GM18951 (cell line): ENCODE data around the gene UBAC1.

Experiments
- POLR2A ChIP-seq: IDR thresholded peaks from 4 replicates; pipeline ENCODE4 v1.6.1; 2011; ENCODE audit warnings: mild to moderate bottlenecking; ENCODE audit not compliant: insufficient read length, insufficient read depth; ENCODE audit errors: extremely low read depth
- in situ Hi-C: fragments of 300-500 bp; cut with MboI; formaldehyde crosslinking; loops from one replicate; pipeline ENCODE4 v1.12.0; 2022; ENCODE audit warnings: low sequenced_read_pairs, mixed read lengths, inconsistent platforms; ENCODE audit not compliant: unreplicated experiment

The UBAC1 gene

DNA sequence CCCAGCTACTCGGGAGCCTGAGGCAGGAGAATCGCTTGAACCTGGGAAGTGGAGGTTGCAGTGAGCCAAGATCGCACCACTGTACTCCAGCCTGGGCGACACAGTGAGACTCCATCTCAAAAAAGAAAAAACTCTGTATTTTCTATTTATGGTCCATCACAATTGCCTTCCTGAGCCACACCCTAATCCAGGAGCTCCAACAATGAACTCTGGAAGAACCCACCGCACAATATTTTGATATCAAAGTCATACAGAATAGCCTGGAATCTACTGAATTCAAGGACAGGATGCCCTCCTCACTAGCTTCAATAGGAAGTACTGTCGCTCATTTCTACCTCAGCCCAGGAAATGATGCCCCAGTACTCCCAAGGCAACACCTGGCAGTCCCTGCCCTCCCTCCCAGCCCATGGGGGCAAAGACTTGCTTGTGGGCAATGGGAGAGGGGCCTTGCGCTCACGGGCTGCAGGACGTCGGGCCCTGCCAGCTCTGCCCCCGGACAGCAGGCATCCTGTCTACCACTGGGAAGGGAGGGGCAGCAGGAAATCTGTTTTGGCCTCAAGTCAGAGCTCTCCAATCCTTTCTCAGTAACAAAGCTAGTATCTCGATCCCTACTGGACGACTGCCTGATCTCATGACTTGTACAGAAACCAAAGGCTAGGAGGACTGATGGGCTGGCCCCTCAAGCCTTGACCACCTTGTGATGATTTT, 19.7 kb downstream of the UBAC1 start:
- TF ChIP-seq POLR2A = no peak
- in situ Hi-C loops = no loop called here

DNA sequence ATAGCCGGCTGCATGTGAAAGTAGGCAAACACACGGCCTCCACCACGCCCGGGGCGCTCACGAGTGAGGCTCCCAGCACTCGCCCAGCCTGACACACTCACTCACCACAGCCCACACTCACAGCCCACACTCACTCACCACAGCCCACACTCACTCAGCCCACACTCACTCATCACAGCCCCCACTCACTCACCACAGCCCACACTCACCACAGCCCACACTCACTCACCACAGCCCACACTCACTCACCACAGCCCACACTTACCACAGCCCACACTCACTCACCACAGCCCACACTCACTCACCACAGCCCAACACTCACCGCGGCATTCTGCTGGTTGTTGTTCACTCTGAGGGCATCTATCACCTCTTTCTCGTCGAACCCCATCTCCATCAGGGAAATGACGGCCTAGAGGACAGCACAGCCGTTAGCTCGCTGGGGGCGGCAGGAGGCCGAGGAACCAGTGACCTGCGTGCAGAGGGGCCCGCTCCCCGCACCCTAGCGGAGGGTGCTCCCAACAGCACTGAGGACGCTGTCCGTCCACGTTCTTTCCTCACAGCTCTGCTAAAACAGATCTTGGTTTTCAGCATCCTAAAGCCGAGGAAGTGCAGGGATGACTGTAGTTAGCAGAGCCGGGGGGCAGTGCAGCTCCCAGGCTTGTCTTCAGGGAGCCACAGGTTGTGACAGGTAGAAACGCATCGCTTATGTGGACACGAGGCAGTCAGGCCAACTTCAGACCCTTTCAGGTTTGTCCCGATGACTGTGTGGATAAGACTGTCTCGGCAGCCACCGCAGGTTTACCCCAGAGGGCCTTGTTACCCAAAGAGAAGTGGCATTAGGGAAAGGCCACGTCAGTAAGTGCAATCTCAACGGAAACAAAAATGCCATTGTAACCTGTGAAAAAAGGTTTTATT, 21.6 kb downstream of the UBAC1 start:
- in situ Hi-C loops = no loop called here
- no peak for TF ChIP-seq POLR2A

GRCh38 chr9:135937521-135938489, 23.4 kb downstream of the UBAC1 start:
- TF ChIP-seq POLR2A = no peak
- in situ Hi-C loops = no loop called here

DNA sequence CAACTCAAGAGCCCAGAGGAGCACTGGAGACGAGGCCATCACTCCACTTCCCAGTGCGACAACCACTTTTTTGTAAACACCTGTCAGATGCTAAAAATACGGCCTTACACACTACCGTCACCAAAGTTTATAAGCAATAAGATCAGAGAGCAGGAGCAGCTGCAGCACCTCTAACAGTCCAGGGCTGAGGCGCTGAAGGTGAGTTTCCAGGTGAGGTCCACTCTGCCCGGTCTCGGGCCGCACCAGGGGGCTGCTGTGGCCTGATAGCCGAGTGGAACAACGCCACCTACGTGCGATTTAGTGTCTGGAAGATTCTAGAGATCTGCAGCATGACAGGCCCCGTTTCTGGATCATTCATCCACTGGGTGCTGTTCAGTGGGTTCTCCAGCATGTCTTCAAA, 28.1 kb downstream of the UBAC1 start:
- in situ Hi-C loops = no loop called here
- no peak for TF ChIP-seq POLR2A

GRCh38 chr9:135932656-135933055, 28.5 kb downstream of the UBAC1 start:
- in situ Hi-C loops = no loop called here
- TF ChIP-seq POLR2A = no peak

GRCh38 chr9:135931349-135931820, 29.8 kb downstream of the UBAC1 start:
- in situ Hi-C loops = no loop called here
- no peak for TF ChIP-seq POLR2A

- no peak for TF ChIP-seq POLR2A
- in situ Hi-C loops = no loop called here
These were observed 30.5 kb downstream of the UBAC1 start for GRCh38 chr9:135930446-135931345.

DNA sequence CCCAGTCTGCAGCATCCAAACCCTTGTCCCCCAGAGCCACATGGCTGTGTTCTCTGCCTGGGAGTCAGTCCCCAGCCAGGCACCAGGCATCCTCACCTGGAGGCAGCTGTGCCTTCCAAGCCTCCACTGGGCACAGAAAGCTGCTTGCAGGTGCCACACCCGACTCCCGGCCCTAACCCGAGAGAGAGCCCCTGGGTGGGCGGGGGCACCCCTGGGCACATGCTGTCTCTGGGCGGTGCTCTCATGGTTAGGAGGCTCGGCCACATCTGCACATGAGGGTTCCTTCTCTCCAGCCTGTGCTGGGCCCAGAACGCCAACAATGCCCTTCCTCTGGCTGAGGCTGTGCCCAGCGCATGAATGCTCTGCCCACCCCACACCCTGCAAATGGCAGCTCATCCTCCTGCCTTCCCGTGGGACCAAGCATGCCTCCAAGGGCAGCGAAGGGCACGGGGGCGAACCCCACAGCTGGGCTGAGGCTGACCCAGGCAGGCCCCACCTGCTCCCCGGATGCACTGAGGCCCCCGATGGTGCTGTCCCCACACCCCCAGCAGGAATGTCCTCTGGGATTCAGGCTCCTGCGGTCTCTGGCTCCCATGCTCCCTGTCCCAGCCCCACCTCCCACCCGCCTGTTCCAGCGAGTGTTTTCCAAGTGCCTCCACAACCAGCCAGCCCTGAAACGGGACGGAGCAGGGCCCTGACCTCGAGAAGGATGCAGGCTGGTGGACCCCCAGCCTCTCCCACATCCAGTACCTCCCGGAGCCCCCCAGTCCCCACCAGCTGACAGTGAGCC, 31.3 kb downstream of the UBAC1 start:
- no peak for TF ChIP-seq POLR2A
- in situ Hi-C loops = no loop called here

DNA sequence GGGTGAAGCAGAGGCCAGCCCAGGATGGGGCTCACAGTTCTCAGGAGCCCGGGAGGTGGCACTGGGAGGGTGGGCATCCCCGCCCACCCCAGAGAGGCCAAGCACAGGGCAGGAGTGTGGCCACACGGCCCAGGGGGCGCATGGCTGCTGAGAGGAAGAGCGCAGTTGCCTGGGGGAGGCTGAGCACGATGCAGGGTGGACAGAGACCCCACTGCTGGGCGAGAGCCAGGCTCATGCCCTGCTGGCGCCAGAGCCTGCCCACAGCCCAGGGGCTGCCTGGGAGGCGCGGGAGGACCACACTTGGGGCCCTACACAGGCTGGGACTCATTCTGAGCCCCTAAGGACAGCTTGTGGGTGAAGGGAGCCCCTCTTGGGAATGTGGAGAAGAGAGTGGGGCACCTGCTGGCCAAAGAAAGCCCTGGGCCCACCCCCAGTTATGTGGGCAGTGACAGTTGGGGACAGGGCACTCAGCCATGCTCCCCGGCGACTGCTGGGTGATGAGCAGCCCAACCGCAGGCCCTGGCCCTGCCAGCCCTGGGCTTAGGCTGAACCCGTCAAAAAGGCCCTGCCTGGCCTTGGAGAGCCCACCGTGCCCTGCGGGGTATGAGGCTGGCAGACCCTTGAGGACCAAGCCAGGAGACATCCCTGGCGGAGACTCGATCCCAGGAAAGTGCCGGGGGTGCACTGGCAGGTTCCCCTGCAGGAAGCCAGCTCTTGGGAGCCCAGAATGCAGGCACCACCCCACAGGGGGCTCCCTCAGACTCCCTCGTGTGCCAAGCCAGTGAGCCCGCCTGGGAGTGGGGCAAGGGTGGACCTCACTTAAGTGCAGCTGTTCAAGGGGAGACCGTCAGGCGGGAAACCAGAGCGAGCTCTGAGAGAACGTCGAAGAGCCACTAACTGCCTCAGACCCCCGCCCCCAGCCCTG, 32.2 kb downstream of the UBAC1 start:
- in situ Hi-C loops = no loop called here
- TF ChIP-seq POLR2A = no peak

DNA sequence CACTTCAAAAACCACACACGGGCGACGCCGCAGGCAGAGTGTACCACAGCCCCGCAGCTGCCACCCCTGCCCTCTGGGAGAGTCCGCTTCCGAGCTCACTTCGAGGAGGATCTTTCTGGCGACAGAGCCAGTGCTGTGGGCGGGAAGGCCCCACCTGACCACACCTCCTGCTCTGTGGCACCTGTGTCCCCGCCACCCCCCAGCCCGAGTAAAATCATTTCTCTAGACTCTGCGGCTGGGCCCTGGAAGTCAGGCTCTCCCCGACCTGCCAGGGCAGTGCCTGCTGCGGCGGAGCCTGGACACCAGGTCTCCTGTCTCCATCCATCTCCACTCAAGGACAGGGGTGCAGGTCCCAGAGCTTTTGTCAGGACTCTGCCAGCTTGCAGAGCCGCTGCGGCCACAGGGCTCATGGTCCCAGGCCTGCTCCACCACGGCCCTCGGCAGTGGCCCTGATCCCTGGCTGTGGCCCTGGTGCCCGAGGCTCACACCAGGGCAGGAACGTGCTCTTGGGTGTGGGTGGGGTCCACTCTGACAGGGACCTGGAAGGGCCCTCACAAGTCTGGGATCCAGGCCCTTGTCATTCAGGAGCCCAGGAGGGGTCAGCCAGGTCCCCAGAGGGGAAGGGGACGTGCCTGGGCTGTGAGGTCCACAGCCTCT, 33.0 kb downstream of the UBAC1 start:
- in situ Hi-C loops = no loop called here
- no peak for TF ChIP-seq POLR2A
